ENCODE measurements around the gene MYCBP.

DNA sequence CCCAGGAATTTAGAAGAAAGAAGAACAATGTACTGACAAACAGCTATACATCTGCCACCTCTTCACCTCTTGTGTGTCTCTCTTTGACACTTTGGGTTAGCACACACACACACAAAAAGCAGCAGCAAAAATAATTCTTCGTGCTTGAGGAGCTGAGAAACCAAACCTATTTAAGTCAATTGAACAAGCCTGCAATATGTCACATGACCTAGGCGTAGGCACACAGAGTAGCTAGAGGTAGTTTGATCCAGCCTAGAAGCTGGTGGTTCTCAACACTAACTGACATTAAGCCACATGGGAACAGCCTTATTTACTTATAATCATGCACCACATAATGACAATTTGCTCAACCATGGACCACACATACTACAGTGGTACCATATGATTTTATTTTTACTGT is 45.8 kb downstream of the MYCBP start:
- TF ChIP-seq, protein P1, sequence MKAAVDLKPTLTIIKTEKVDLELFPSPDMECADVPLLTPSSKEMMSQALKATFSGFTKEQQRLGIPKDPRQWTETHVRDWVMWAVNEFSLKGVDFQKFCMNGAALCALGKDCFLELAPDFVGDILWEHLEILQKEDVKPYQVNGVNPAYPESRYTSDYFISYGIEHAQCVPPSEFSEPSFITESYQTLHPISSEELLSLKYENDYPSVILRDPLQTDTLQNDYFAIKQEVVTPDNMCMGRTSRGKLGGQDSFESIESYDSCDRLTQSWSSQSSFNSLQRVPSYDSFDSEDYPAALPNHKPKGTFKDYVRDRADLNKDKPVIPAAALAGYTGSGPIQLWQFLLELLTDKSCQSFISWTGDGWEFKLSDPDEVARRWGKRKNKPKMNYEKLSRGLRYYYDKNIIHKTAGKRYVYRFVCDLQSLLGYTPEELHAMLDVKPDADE (IDR thresholded peaks at IDR 0.05): no peak
- no peak for TF ChIP-seq STAT1 (IDR thresholded peaks at IDR 0.05; ENCODE audit: unreplicated experiment)
- TF ChIP-seq, protein P2, sequence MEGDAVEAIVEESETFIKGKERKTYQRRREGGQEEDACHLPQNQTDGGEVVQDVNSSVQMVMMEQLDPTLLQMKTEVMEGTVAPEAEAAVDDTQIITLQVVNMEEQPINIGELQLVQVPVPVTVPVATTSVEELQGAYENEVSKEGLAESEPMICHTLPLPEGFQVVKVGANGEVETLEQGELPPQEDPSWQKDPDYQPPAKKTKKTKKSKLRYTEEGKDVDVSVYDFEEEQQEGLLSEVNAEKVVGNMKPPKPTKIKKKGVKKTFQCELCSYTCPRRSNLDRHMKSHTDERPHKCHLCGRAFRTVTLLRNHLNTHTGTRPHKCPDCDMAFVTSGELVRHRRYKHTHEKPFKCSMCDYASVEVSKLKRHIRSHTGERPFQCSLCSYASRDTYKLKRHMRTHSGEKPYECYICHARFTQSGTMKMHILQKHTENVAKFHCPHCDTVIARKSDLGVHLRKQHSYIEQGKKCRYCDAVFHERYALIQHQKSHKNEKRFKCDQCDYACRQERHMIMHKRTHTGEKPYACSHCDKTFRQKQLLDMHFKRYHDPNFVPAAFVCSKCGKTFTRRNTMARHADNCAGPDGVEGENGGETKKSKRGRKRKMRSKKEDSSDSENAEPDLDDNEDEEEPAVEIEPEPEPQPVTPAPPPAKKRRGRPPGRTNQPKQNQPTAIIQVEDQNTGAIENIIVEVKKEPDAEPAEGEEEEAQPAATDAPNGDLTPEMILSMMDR (conservative IDR thresholded peaks at IDR 0.05; ENCODE audit: low read depth in 2 of 2): no peak
- no peak for TF ChIP-seq NANOG (IDR thresholded peaks at IDR 0.05; ENCODE audit: borderline replicate concordance)
- TF ChIP-seq EZH2 (IDR thresholded peaks at IDR 0.05; ENCODE audit: low read depth, unreplicated experiment): no peak
- TF ChIP-seq EZH2phosphoT487 (IDR thresholded peaks at IDR 0.05; ENCODE audit: unreplicated experiment): no peak
- no peak for TF ChIP-seq REST (IDR thresholded peaks at IDR 0.05; ENCODE audit: unreplicated experiment)

All from GM23338 (cell line).